Stimulated activated CD4-positive, alpha-beta T cell treated with anti-CD3 and anti-CD28 coated beads, Interleukin-2, amount 100 ng/mL, for 4 hours (primary cell): ENCODE results near the gene SLC5A4.

Source experiments
- DNase-seq: peaks from one replicate; pipeline ENCODE4 v3.0.0-alpha.2; 2020; ENCODE audit warnings: low read depth

SLC5A4 gene

DNA sequence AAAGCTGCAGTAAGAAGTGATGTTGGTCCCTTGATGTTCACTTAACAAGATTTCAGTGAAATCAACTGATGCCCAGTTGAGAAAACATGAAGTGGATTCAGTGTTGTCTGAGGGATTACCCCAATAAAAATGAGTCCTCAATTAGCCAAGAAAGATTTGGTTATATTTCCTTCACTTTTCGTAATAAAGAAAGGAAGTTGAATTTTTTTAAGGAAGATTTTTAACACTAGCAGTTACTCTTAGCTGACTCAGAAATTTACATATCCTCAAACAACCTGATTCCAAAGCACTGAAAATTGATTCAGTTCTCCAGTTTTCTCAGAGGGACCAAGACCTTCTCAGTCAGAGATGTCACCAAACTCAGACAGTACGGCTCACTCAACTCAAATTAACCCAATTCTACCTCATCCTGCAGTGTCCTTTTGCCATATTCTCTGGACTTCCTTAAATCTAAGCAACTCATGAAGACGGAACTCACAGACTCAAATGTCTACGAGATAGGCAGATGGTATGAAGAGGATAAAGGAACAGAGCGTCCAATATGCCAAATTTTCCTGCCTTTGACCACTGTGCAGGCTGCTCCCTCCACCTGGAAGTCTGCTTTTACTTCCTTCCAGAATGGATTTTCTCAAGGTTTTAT lies 22.8 kb downstream of the SLC5A4 start:
- DNase-seq: no peak

DNA sequence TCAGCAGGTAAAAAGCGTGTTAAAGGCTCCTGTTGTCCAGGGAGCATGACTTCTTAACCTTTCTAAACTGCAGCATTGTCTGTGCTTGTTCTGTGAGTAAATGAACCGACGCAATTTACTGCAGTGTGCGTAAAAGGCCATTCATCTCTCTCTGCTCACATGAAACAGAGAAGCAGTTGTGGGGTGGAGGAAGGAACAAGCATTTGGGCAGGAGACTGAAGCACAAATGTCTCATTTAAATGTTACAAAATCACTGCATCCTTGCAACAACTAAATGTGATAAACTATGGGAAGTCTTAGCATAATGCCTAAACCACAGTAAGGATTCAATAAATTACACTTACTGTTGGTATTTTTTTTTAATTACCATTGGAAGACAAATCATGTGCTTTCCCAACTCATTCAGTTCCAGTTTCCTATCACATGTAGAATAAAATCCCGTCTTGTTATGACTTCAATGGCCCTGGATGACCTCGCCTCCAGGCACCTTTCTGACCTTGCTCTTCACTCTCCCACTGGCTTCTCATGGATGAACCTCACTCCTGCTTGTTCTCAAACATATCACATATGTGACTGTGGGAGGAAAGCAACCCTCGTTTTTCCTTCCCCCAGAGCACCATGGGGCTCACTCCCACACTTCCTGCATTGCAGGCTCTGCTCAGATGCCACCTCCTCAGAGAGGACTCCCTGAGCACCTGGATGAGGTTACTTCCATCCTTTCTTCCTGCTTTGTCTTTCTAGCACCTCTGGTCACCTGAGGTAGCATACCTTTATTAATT lies 28.6 kb downstream of the SLC5A4 start:
- no peak for DNase-seq

DNA sequence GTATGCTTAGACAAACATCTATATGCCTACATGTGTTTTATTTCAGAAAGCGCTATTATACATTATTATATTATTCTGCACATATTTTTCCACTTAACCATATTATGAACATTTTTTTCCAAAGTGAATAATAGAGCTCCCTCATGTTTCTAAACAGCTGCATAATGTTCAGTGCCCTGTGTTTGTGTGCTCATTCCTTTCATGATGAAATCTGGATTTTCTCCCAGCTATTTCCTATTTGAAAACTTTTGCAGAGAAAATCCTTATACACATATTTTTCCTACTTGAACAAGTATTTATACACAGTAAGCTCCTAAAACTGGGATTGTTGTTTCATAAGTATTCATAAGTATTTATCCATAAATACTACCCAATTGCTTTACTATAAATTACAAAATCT lies 32.2 kb downstream of the SLC5A4 start:
- no peak for DNase-seq

DNA sequence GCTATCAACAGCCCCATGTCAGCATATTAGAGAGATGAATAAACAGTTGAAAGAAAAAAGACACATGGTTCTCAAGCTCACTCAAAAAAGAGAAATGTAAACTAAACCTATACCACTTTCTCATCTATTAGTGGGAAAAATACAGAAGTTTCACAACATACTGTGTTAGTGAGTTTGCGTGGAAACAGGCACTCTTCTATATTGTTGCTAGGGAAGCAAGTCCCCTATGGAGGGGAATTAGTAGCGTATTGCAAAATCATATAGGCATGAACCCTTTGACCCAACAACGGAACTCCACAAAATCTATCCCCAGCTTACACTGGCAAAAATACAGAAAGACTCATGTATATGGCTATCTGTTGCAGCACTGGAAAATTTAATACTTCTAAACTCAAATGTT lies 36.1 kb downstream of the SLC5A4 start:
- DNase-seq: no peak

DNA sequence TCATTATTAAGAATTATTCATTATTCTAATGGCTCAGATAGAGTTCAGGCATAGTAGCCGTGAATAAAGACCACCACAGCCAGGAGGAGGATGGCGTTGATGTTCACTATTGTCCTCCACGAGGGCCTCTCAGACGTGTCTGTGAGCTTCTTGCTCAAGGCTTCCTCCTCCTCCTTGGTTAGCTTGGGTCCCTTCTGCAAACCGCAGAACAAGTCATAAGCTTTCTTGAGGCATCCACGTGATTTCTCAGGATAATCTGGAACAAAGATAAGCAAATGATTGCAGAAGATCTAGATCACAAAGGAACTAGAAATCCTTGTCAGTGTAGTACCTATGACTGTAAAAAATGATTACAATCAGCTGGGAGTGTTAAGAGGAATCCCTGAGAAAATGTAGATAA lies 36.7 kb downstream of the SLC5A4 start:
- no peak for DNase-seq

DNA sequence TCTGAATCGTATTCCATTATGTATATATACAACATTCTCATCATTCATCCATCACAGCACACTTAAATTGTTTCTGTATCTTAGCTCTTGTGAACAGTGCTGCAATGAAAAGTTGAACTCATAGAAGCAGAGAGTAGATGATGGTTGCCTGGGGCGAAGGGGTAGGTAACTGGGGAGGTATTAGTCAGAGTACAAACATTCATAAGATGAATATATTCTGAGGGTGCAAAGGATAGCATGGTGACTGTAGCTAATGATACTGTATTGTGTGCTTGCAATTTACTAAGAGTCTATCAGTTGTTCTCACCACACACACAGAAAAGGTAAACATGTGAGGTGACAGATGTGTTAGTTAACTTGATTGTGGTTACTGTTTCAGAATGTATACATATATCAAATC lies 37.7 kb downstream of the SLC5A4 start:
- no peak for DNase-seq

DNA sequence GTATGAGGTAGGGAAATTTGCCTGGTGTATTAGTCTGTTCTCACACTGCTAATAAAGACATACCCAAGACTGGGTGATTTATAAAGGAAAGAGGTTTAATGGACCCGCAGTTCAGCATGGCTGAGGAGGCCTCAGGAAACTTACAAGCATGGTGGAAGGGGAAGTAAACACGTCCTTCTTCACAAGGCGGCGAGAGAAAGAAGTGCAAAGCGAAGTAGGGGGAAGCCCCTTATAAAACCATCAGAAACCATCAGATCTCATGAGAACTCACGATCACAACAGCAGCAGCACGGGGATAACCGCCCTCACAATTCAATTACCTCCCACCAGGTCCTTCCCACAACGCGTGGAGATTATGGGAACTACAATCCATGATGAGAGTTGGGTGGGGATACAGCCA lies 38.2 kb downstream of the SLC5A4 start:
- DNase-seq: no peak

DNA sequence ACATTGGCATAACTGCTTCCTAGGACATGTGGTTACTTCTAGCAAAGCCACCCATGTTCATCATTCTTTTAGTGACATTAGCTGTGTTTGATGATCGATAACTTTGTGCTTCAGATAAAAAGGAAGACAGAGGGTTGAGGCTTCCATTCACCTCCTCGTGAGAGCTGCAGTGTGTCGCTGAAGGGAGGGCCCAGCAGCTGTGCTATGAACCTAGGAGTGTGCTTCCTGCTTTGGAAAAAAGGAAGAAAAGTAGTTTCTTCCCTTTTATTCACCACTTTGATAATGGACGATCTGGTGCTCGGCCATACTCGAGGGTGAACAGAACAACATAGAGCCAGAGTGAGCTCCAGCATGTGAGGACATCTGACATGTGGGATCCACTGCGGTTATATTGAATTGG lies 44.1 kb downstream of the SLC5A4 start:
- DNase-seq: no peak

DNA sequence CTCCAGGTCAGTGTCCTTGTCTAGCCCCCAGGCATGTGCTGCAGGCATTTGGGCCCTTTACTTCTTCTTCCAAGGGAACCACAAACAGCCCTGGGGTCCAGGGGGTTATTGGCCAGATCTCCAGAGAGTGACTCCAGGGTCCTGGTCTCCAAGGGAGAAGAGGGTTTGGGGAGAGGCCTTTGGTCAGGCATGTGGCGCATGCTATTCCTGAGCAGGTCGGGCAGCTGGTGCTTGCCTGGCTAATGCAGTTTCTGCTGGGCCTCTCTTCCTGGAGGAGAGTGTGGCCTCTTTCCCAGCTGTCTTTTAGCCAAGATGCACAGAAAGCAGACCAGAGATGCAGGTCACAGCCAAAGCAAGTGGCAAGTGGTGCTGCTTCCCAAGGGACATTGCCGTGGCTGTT lies 46.5 kb downstream of the SLC5A4 start:
- no peak for DNase-seq

DNA sequence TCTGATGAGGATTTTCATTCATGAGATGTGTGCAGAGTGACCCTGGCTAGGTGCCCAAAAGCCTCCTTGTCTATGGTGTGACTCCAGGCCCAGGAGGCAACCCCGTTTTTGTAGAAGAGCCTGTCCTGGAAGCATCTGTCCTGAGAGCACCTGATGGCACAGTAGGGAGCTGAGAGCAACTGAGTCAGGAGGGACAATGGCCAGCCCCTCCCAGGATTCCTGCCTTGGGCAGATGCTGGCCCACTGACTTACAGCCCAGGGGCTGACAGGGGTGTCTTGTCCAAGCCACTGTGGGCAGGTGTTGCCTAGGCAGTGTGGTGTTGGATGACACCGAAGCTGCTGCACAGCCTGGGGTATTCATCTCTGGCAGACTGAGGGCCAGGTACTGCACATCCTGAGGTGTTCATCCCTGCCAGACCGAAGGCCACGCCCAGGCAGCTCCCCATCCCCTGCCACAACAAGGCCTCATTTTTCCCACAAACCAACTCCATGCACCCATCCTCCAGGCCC lies 47.1 kb downstream of the SLC5A4 start:
- DNase-seq: no peak

DNA sequence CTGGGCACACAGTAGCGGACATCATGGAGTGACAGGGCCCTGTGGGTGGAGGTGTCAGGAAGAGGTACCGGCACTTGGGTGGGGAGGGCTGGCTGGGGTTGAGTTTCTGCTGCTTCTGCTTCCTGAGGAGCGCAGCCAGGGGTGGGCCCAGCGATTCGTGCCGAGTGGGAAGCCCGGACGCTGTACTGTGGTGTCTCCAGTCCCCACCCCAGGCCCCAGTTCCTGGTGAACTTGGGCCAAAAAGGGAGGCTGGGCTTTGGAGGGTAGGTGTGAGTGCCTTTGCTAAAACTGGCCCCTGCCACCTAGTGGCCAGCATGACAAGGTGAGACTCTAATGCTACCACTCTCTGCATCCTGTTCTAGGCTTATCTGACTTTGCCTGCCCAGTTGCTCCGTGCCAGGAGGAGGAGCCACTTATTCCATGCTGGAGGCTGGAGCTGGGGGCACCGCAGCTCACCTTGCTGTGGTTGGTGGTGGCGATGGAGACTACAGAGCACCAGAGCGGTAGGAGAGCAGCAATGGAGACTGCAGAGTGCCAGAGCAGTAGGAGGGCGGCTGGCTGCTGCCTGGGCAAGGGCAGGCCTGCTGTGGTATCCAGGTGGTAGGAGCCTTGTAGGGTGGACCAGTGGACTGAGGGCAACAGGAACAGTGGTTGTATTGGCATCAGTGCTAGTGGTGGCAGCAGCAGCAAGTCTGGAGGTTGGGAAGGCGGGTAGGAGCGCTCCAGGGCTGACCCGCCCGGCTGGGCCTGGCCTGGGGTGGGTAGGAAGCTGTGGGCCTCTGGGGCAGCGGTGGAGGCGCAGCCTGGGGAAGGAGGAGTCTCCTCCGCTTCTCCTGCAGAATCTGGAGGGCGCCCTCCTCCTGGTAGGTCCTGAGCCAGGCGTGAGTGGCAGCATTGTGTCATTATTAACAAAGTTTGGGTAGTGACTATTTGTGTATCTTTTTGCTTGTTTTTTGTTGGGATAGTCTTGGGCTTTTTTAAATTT lies 48.1 kb downstream of the SLC5A4 start:
- no peak for DNase-seq

DNA sequence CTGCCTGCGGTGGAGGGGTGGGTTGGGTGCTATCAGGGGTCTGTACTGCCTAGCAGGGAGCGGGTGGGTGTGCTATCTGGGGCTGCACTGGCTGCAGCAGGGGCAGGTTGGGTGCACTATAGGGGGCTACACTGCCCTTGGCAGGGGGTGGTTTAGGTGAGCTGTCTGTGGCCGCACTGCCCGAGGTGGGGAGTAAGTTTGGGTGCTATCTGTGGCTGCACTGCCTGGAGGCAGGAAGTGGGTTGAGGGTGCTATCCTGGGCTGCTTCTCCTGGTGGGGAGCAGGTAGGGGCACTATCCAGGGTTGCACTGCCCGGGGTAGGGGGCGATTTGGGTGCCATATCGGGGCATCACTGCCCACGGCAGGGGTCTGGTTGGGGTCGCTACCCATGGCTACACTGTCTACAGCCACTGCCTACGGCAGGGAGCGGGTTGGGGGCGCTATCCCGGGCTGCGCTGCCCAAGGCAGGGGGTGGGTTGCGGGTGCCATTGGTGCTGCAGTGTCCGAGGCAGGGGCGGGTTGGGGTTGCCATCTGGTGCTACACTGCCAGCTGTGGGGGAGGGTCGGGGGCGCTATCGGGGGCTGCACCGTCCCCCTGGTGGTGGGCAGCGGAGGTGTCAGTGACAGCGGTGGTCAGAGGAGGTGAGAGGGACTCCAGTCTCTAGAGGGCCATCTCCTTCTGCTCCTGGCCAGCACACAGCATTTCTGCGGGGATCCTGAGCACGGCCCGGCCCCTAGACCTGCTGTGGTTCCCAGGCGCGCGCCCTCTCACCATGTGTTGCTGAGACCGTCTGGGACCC lies 49.0 kb downstream of the SLC5A4 start:
- DNase-seq: no peak

DNA sequence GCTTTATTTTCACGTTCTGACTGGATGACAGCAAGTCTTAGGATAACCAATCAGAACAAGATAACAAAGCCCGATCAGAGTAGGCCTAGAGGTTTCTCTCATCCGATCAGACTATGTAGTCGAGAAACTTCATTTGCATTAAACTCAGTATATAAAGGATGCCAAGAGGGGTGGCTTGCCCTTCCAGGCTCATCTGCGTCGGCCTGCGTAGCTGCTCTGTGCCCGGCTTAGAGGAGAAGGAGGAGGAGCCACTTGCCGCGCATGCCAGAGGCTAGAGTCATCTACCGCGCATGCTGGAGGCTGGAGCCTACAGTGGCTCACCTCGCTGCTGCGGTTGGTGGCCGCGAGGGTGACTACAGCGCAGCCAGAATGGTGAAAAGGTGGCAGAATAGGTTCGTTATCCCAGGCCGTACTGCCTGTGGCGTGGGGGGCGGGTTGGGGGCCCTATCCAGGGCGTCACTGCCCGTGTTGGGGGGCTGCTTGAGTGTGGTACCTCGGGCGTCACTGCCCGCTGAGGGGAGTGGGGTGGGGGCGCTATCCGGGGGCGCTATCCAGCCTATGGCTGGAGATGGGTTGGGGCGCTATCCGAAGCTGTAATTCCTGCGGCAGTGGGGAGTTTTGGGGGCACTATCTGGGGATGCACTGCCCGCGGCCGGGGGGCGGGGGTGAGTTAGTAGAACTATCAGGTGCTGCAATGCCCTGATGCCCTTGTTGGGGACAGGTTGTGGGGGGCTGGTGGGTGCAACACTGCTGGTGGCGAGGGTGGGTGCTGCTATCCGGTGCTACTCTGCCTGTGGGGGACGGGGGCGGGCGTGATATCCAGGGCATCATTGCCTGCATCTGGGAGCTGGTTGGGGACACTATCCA lies 50.1 kb downstream of the SLC5A4 start, which contains the start of gene RFPL2:
RFPL2 (minus strand) TSS at position 218 of the 867 bp plus-strand sequence. CDS start 2,622 bp downstream, outside the sequence.
- DNase-seq: no peak

DNA sequence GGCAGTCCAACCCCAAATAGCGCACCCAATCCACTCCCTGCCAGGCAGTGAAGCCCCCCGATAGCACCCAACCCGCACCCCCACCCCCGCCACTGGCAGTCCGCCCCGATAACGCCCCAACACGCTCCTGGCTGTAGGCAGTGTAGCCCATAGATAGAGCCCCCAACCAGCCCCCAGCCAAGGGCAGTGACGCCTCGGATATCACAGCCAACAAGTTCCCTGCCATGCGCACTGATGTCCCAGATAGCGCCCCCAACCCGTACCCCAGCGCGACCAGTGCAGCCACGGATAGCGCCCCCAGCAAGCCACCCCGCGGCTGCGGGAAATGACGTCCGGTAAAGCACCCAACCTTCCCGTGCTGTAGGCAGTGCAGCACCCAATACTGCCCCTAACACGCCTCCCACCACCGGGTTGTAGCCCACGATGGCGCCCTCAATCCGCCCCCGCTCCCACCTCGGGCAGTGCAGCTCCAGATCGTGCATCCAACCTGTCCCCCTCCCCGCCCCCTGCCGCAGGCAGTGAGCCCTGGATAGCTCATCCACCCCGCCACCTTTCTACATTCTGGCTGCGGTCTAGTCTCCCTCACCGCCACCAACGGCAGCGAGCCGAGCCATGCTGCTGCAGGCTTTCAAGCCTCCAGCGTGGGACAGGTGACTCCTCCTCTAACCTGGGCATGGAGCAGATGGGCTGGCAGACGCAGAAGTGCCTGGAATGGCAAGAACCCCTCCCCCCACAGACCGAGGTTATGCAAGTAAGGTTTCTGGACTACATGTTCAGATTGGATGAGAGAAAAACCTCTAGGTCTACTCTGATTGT lies 50.9 kb downstream of the SLC5A4 start:
- no peak for DNase-seq

DNA sequence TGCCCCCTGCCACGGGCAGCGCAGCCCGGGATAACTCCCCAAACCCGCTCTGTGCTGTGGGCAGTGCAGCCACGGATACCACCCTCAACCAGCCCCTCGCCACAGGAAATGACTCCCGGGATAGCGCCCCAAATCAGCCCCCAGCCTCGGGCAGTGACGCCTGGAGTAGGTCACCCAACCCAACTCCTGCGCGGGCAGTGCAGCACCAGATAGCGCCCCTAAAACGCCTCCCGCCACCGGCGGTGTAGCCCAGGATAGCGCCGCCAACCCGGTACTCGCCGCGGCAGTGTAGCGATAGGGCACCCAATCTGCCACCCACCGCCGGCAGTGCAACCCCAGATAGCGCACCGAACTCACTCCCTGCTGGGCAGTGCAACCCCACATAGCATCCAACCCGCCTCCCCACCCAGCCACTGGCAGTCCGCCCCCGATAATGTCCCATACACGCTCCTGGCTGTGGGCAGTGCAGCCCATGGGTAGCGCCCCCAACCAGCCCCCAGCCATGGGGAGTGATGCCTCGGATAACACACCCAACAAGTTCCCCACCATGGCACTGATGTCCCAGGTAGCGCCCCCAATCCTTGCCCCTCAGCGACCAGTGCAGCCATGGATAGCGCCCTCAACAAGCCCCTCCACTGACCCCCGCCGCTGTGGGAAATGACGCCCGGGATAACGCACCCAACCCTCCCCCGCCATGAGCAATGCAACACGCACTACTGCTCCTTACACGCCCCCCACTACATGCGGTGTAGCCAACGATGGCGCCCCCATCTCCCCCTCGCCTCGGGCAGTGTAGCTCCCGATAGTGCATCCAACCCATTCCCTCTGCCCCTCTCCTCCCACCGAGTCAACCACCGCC lies 51.7 kb downstream of the SLC5A4 start:
- DNase-seq: no peak

DNA sequence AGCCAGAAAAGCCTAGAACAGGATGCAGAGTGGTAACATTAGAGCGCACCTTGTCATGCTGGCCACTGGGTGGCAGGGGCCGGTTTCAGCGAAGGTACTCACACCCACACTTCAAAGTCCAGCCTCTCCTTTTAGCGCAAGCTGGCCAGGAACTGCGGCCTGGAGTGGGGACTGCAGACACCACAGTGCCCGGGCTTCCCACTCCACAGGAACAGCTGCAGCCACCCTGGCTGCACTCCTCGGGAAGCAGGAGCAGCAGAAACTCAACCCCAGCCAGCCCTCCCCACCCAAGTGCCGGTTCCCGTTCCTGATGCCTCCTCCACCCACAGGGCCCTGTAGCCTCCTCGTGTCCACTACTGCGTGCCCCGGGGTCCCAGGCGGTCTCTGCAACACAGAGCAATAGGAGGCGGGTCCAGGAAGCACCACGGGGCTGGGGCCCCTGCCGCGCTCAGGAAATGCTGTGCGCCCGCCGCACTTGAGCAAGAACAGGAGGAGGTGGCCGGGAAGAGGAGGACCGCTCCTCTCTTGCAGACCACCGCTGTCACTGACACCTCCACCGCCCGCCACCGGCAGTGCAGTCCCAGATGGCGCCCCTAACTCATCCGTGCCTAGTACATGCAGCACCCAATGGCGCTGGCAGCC lies 52.5 kb downstream of the SLC5A4 start:
- no peak for DNase-seq

DNA sequence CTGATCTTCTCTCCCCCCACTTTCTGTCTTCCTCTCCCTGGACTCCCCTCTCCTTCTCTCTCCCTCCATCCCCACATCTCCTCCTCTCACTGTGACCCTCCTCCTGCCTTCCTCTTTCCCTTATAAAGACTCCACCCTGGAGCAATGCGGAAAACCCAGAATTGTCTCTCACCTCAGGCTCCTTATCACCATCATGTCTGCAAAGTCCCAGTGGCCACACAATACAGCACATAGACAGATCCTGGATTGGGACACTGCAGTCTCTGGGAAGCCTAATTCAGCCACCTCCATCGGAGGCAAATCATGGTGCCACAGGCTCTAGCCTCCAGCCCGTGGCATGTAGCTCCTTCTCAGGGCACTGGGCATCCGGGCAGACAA lies 53.0 kb downstream of the SLC5A4 start:
- DNase-seq: no peak

DNA sequence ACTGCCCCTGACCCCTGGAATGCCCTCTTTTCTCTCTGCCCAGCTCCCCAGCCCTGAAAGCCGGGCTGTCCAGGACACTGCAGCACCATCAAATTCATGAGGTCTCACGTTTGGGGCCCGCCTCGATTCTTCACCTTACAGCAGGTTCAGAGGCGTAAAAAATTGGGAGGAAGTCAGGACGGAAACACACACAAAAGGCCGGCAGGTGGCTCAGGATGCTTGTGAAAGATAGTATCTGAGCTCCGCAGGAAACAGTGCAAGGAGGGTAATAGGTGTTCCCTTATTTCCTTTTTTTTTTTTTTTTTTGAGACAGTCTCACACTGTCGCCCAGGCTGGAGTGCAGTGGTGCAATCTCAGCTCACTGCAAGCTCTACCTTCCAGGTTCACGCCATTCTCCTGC lies 54.4 kb downstream of the SLC5A4 start:
- DNase-seq: no peak
